ENCODE measurements around the gene TMPRSS11A.

TMPRSS11A gene

DNA sequence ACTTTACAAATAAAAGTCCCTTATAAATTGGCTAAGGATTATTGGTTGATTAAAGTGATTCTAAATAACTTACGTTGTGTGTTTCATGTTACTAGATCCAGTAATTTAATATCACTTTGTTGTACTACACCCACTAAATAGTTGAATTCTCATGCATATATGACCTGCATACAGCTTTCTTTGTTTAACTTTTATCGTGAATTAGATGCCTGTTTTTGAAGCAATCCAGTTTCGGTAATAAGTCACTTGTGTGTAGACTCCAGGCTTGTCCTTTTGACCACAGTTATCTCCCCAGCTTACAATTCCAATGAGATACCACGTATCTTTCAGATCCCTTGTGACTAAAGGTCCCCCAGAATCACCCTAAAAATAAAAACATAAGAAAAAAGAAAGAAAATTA lies 52.2 kb downstream of the TMPRSS11A start:
- no peak for DNase-seq

DNA sequence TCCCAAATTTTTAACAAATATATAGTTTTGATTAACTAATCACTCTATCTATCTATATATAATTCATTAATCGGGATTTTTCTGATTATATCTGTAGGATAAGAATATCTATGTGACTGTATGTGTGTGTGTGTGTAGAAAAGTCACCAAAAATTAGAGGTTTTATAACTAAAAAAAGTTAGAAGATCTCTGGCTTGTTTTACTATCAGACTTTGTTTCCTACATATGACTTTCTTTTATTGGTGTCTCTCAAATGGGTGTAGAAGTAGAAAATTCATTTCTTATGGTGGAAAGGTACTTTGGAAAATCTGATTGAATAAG lies 52.7 kb downstream of the TMPRSS11A start:
- no peak for DNase-seq

DNA sequence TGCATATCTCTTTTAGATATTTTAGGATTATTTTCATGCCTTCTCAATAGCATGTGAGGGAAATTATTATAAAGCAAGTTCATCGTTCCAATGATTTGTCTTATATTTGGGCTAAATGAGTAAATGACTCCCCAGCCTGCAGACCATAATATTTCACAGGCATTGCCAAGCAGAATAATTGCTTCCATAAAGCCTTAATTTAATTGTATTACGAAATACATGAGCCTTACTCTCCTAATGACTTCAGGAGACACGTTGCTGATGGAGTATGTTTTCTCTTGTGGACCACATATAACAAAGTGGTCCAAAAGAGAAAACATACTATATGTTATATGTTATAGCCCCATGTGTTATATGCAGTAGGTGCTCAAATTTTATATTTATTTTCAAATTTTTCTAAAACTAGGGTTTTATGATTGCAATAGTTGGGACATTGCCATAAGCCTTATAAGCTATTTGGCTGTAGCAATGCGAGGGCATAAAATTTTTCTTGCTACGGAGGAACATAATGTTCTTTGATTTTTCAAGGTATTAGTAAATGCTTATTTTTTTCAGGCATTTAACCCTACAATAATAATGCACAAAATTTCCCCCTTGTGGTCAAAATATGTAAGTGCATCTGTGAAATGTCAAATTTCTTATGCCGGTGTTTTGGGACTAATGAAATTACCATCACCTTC lies 53.2 kb downstream of the TMPRSS11A start:
- DNase-seq = peak; percentile 18

DNA sequence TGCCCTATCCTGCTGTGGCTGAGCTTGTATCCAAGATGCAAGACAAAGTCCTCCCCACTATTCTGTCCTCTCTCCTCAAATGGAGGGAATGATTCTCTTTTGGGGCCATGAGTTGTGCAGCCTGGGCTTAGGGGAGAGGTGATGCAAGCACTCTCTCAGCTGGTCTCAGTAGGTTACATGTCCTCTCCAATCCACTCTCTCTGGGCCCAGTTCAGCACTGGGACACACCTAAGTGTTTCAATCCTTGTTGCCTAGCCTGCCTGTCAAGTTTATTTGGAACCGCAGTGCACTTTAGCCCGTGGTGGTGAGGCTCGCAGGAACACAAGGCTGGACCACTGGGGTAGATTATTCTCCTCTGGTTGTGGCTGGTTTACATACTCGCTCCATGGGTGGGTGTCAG lies 55.6 kb downstream of the TMPRSS11A start:
- no peak for DNase-seq

DNA sequence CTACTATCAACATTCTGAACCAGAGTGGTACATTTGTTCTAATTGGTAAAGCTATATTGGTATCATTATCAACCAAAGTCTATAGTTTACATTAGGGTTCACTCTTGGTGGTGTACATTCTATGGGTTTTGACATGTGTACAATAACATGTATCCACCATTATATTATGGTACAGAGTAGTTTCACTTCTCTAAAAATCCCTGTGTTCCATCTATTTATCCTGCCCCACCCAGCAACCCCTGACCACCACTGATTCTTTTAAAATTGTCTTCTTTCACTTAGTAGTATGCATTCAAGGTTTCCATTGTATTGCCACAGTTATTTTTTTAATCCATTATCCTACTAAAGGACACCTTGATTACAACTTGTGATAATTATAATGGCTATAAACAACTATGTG lies 64.2 kb downstream of the TMPRSS11A start:
- no peak for DNase-seq

DNA sequence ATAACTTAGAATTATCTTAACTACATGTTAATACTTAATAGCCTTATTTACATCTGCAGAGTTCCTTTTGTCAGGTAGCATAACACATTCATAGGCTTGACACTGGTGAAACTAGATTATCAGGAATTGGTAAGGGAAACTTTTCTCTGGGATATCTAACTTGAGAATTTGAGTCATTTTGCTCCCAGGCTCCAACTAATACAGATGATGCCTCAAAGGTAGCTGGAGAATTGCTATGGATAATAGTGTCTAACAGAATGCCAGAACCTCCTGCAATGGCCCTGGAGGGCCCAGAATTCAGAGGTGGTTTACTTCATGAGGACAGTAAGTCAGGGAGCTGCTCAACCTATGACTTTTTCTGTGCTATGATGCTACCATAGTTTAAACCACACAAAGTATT lies 65.6 kb downstream of the TMPRSS11A start:
- DNase-seq = no peak

DNA sequence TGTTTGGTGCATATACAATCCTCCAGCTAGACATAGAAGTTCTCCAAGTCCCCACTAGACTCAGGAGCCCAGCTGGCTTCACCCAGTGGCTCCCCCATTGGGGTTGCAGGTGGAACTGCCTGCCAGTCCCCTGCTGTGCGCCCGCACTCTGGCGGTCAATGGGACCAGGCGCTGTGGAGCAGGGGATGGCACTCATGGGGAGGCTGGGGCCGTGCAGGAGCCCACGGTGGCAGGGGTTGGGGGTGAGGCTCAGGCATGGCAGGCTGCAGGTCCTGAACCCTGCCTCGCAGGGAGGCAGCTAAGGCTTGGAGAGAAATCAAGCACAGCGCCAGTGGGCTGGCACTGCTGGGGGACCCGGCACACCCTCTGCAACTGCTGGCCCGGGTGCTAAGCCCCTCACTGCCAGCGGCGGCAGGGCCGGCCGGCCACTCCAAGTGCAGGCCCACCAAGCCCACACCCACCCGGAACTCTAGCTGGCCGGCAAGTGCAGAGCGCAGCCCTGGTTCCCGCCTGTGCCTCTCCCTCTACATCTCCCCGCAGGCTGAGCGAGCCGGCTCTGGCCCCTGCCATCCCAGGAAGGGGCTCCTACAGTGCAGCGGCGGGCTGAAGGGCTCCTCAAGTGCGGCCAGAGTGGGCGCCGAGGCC lies 66.8 kb downstream of the TMPRSS11A start:
- no peak for DNase-seq

GRCh38 chr4:67894659-67895058 lies 68.6 kb downstream of the TMPRSS11A start:
- DNase-seq = no peak

DNA sequence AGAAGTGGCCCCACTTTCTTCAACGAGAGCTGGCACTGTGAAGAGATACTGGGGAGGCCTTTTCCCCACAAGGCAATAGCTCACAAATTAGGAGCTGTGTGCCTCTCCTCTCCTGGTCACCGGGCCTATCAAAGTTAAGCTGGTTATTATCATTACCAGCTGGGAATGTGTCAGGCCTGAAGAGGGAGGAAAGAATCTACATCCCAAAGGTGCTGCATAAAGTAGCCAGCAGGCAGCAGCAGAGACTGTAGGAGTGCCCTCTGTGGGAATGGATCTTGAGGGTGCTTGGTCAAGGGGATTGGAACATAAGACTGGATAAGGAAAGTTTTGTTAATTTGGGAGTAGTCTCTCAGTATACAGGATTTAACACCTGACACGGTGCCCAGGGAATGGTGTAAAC lies 70.4 kb downstream of the TMPRSS11A start:
- no peak for DNase-seq

DNA sequence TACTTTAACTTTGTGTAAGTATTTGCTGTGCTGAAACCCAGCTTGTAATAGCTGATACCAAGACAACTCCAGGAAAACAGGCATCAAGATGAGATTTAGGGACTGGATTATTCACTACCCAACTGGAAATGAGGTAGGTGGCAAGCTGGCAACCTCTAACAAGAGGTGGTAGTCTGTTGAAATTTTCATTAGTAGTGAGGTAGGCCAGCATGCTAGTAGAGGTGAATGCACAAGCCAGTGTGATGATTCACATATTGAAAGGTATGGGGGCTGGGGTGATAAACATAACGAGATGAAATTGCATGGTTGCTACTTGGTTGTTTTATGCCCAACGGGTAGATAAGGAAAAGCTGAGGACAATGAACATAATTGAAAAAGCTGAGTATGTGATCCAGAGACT lies 71.0 kb downstream of the TMPRSS11A start:
- no peak for DNase-seq

DNA sequence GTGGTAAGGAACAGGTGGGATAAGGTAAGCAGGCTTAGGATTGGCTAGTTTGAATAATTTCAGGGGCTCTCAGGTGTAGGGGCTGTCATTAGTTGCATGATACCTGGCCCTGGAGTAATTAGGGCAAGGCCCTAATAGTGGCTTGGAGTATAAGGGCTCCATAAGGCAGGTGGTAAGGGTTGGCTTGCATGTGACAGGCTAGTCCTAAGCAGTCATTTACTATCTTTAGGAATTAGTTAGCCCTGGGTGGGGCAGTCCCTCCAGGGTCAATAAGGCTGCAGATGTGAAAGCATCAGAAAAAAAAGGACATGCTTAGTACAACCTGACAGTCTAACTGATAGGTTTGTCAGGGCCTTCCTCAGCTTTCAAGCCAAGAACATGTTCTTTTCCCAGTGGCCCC lies 71.6 kb downstream of the TMPRSS11A start:
- no peak for DNase-seq

DNA sequence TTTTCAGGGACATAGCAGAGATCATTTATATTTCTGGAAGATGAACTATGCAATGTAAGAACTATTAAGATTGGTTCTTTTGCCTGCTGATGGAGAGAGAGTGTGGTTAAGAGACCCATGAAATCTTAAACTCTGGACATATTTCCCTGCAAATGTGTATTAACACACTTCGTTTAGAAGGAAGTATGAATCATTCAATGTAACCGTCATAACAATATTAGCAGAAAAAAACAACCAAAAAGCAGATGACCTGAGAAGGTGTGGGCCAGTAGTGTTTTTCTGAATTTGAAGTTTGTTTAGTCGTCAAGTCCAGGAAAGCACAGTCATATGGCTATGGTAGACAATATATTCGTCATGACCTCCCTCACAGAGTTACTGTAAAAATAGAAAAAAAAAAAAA lies 77.0 kb downstream of the TMPRSS11A start:
- DNase-seq = no peak

- DNase-seq = no peak
Measured at GRCh38 chr4:67885762-67886161, 77.5 kb downstream of the TMPRSS11A start.

- DNase-seq = no peak
Measured at GRCh38 chr4:67884701-67885100, 78.6 kb downstream of the TMPRSS11A start.

DNA sequence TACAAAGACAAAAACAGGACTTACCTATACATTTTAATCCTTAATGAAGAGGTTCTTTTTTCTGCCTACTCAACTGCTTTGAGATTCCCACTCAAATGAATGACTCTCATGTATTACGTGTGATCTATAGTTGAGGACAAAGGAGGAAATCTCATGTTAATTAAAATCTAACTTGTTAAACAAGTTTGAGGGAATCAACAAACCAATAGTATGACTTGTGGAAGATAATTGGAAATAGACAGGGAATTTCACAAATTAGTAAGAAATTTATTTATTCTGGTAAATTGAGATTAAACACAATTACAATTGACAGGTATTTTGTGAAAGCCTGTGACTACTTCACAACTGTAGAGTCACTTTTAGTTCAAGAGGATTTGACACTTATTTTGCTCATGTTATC lies 79.4 kb downstream of the TMPRSS11A start, which contains the start of gene TMPRSS11D:
Gene TMPRSS11D, minus strand, starts transcription at position 101 of the 400 bp plus-strand sequence. Its CDS starts 69 bp downstream, at position 32.
- DNase-seq = no peak

GRCh38 chr4:67883458-67883857 lies 79.8 kb downstream of the TMPRSS11A start:
- DNase-seq = no peak

- DNase-seq = no peak
Measured at GRCh38 chr4:67880866-67881610, 82.3 kb downstream of the TMPRSS11A start.

- DNase-seq = no peak
Measured at GRCh38 chr4:67879486-67879885, 83.8 kb downstream of the TMPRSS11A start.

DNA sequence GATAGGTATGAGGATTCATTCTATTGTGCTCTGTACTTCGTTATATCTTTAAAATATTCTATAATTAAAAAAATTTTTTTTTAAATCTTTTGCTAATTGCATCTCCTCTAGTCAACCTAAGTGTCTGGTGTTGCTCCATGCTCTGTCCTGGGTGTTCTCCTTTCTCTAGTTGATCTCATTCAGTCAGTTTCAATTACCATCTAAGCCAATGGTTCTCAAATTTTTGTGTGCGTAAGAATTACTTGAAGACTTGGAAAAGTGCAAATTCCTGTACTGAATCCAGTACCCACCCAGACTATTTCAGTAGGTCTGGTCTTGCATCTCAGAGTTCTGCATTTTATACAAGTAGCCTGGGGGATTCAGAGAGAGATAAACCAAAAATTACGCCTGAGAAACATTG lies 86.2 kb downstream of the TMPRSS11A start:
- no peak for DNase-seq

DNA sequence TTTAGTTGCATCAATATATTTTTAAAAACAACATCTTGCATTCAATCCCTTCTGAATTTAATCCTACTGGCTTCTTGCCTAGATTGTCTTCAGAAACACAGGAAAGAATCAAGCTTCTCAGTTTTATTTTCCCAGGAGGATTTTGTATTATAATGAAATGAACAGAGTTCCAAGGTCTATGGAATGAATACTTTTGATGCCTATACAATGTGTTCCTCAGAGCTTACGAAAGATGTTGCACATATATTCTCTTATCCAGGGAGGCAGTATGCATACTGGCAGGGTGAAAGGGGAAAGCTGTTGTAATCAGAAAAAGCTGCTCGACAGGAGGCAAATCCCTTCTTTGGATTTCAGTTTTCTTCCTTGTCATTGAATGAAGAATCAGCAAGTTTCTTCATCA lies 88.3 kb downstream of the TMPRSS11A start:
- no peak for DNase-seq

DNA sequence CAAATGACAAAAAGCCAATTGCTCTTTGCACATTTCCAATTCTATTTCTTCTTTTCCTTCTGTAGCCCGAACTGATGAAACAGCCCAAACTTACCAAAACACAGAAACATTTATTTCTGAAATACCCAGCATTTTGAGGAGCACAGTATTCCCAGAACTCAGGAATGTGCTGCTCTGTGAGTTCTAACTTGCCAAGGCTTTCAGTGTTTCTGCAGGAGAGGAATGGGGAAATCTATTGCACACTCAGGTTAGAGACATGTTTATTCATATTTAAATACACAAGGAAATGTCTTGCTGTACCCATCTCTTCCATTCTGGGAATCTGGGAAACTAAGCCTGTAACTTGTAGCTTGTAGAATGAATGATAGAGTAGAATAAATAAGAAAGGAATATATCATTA lies 90.2 kb downstream of the TMPRSS11A start:
- no peak for DNase-seq

- peak; percentile 35 for DNase-seq
Measured at GRCh38 chr4:67871867-67872266, 91.4 kb downstream of the TMPRSS11A start.

- no peak for DNase-seq
Measured at GRCh38 chr4:67869580-67870190, 93.6 kb downstream of the TMPRSS11A start.

DNA sequence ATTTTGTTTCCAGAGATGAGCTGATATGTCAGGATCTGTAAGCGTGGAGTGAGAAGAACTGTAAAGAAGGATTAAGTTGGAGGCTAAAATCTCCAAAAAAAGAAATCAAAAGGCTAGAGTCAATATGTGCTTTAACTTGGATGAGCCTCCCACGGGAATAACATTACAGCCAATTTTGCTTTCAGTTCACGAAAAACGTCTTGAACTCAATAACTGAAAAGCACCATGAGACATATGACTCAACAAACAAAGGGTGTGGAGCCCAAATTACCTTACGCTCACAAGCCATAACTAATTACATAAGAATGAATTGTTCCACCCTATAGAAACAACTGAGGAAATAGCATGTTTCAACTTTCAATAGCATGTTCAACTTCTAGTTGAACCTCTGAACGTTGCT lies 101.8 kb downstream of the TMPRSS11A start:
- no peak for DNase-seq
